Neuronal stem cell (in vitro differentiated cells): ENCODE measurements around the gene TIMM23.

ENCODE experiments used
- DNase-seq: peaks from one replicate; pipeline ENCODE4 v3.0.0-alpha.2; 2013; ENCODE audit warnings: low spot score
- H2AFZ ChIP-seq: one replicate; pipeline ENCODE4 v1.6.1; 2013; ENCODE audit warnings: mild to moderate bottlenecking, low read length, inconsistent platforms
- H2AK5ac ChIP-seq: 2 replicates; pipeline ENCODE4 v1.6.1; 2013; ENCODE audit warnings: low read depth, mild to moderate bottlenecking, inconsistent platforms, low read length, moderate library complexity, mixed read lengths
- H2BK120ac ChIP-seq: 2 replicates; pipeline ENCODE4 v1.6.1; 2013; ENCODE audit warnings: low read depth, mild to moderate bottlenecking, inconsistent platforms, low read length, moderate library complexity, mixed read lengths
- H2BK12ac ChIP-seq: one replicate; pipeline ENCODE4 v1.6.1; 2013; ENCODE audit warnings: low read length, inconsistent platforms
- H2BK15ac ChIP-seq: 2 replicates; pipeline ENCODE4 v1.6.1; 2013; ENCODE audit warnings: mild to moderate bottlenecking, low read length, inconsistent platforms, mixed read lengths
- H2BK5ac ChIP-seq: one replicate; pipeline ENCODE4 v1.6.1; 2013; ENCODE audit warnings: inconsistent platforms, mild to moderate bottlenecking, low read length, moderate library complexity
- H3K14ac ChIP-seq: one replicate; pipeline ENCODE4 v1.6.1; 2013; ENCODE audit warnings: low read length, inconsistent platforms
- H3K18ac ChIP-seq: 2 replicates; pipeline ENCODE4 v1.6.1; 2013; ENCODE audit warnings: low read length, inconsistent platforms
- H3K23ac ChIP-seq: 2 replicates; pipeline ENCODE4 v1.6.1; 2013; ENCODE audit warnings: low read depth, mild to moderate bottlenecking, mixed read lengths, low read length, inconsistent platforms; ENCODE audit not compliant: poor library complexity
- H3K27ac ChIP-seq: replicated peaks from 3 replicates; pipeline ENCODE4 v1.5.1; 2013; ENCODE audit warnings: low read length, inconsistent platforms
- H3K27me3 ChIP-seq, 3 experiments: 2 replicates each; pipeline ENCODE4 v1.6.1; 2013; ENCODE audit warnings: low read length in 3 of 3, mild to moderate bottlenecking in 2 of 3, inconsistent platforms in 1 of 3, low read depth in 1 of 3, mixed read lengths in 1 of 3, moderate library complexity in 1 of 3; ENCODE audit not compliant: control insufficient read depth in 3 of 3, insufficient read depth in 3 of 3
- H3K36me3 ChIP-seq, 2 donors: replicated peaks in 1 of 2; 2 replicates each; pipeline ENCODE4 v1.6.1; 2013; ENCODE audit warnings: low read length in 2 of 2; ENCODE audit not compliant: control insufficient read depth in 2 of 2, insufficient read depth in 2 of 2
- H3K4ac ChIP-seq: 2 replicates; pipeline ENCODE4 v1.6.1; 2013; ENCODE audit warnings: inconsistent platforms, mild to moderate bottlenecking, low read length, moderate library complexity
- H3K4me1 ChIP-seq, 2 donors: 1 replicate in 1 of 2; 2 replicates in 1 of 2; pipeline ENCODE4 v1.6.1; 2013; ENCODE audit warnings: low read length in 2 of 2, low read depth in 1 of 2; ENCODE audit not compliant: control insufficient read depth in 2 of 2, insufficient read depth in 1 of 2
- H3K4me2 ChIP-seq: one replicate; pipeline ENCODE4 v1.6.1; 2013; ENCODE audit warnings: mild to moderate bottlenecking, low read length, inconsistent platforms; ENCODE audit not compliant: insufficient read depth, poor library complexity, severe bottlenecking
- H3K4me3 ChIP-seq, 2 donors: 2 replicates each; pipeline ENCODE4 v1.5.1; 2013; ENCODE audit warnings: low read length in 2 of 2, mild to moderate bottlenecking in 2 of 2, inconsistent platforms in 1 of 2, moderate library complexity in 1 of 2
- H3K79me1 ChIP-seq: one replicate; pipeline ENCODE4 v1.6.1; 2013; ENCODE audit warnings: low read depth, mild to moderate bottlenecking, inconsistent platforms, low read length, moderate library complexity
- H3K9ac ChIP-seq: one replicate; pipeline ENCODE4 v1.6.1; 2013; ENCODE audit warnings: mild to moderate bottlenecking, low read depth, low read length, inconsistent platforms; ENCODE audit not compliant: poor library complexity
- H3K9me3 ChIP-seq, 2 donors: replicated peaks in 1 of 2; 2 replicates each; pipeline versions ENCODE3 to v1.6.1; 2013; ENCODE audit warnings: low read length in 2 of 2, mild to moderate bottlenecking in 2 of 2, inconsistent platforms in 1 of 2, low read depth in 1 of 2, mixed read lengths in 1 of 2, moderate library complexity in 1 of 2; ENCODE audit not compliant: control insufficient read depth in 2 of 2, insufficient read depth in 1 of 2
- H4K8ac ChIP-seq: one replicate; pipeline ENCODE4 v1.6.1; 2013; ENCODE audit warnings: low read depth, mild to moderate bottlenecking, inconsistent platforms, low read length, moderate library complexity
- H4K91ac ChIP-seq: one replicate; pipeline ENCODE4 v1.6.1; 2013; ENCODE audit warnings: low read length, low read depth, mild to moderate bottlenecking, inconsistent platforms; ENCODE audit not compliant: poor library complexity
- WGBS, 2 donors: extraction: QIAGEN DNeasy Blood & Tissue Kit; methylation state at CpG; one replicate each; pipeline ENCODE4 v1.1.7; 2013; ENCODE audit warnings: missing lambda C conversion rate in 2 of 2, mixed read lengths in 1 of 2; ENCODE audit not compliant: insufficient read length in 2 of 2, insufficient replicate concordance in 1 of 2; ENCODE audit errors: extremely low coverage in 2 of 2; 5-methylcytosine and 5-hydroxymethylcytosine counted together

Gene TIMM23

DNA sequence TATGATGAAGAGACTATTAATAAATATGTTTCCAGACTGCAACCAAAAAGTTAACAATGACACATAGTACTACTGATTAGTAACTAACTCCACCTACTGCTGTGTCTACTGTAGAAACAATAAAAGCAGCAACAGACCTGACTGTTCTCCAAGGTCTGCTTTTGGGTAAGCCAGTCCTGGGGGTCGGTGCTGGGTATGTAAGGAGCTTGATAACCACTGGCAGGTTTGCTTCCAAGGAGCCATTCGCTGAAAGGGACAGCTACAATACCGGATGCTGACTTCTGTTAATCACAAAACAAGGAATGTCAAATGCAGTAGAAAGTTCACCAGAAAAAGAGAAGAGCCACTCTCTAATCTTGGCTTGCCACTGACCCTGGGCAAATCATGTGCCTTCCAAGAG is 40.5 kb downstream of the TIMM23 start:
- no peak overlapping the region for H3K18ac ChIP-seq
- no peaks in the 10 kb centered on the region for H3K27me3 ChIP-seq
- no peak overlapping the region for H3K9ac ChIP-seq
- H3K4me2 ChIP-seq = no peak overlapping the region
- H2BK120ac ChIP-seq = no peak overlapping the region
- H3K4ac ChIP-seq = no peak overlapping the region
- H3K9me3 ChIP-seq = peaks cover 0 to 3% of the 10 kb centered on the region in 2 donors
- no peak overlapping the region for H3K27ac ChIP-seq
- H2AFZ ChIP-seq = no peak overlapping the region
- H3K14ac ChIP-seq = no peak overlapping the region
- no peak overlapping the region for H4K91ac ChIP-seq
- no peak overlapping the region for H2BK15ac ChIP-seq
- no peak overlapping the region for H3K4me3 ChIP-seq
- no peak overlapping the region for H2BK5ac ChIP-seq
- H3K23ac ChIP-seq = no peak overlapping the region
- no peaks in the 10 kb centered on the region for H3K4me1 ChIP-seq
- no peak overlapping the region for H2AK5ac ChIP-seq
- H3K36me3 ChIP-seq = peaks cover 11 to 92% of the 10 kb centered on the region in 2 donors
- no peak for DNase-seq
- no peak overlapping the region for H4K8ac ChIP-seq
- WGBS, 2 donors = no CpG with 5 or more reads among the region's 3 CpGs
- peaks cover 3% of the 10 kb centered on the region for H3K79me1 ChIP-seq
- H2BK12ac ChIP-seq = no peak overlapping the region

- no peak for DNase-seq
- H2AFZ ChIP-seq = no peak overlapping the region
- H3K4me2 ChIP-seq = no peak overlapping the region
- no peak overlapping the region for H2BK5ac ChIP-seq
- no peaks in the 10 kb centered on the region for H3K4me1 ChIP-seq
- H3K36me3 ChIP-seq = peaks cover 9 to 80% of the 10 kb centered on the region in 2 donors
- H3K4me3 ChIP-seq = no peak overlapping the region
- no peak overlapping the region for H4K91ac ChIP-seq
- peaks cover 3% of the 10 kb centered on the region for H3K79me1 ChIP-seq
- no peak overlapping the region for H3K4ac ChIP-seq
- no peak overlapping the region for H3K14ac ChIP-seq
- H3K9me3 ChIP-seq = no peaks in the 10 kb centered on the region
- no peak overlapping the region for H3K9ac ChIP-seq
- H2AK5ac ChIP-seq = no peak overlapping the region
- H2BK15ac ChIP-seq = no peak overlapping the region
- H3K18ac ChIP-seq = no peak overlapping the region
- no peak overlapping the region for H2BK12ac ChIP-seq
- no peak overlapping the region for H3K23ac ChIP-seq
- H2BK120ac ChIP-seq = no peak overlapping the region
- H4K8ac ChIP-seq = no peak overlapping the region
- H3K27ac ChIP-seq = no peak overlapping the region
- WGBS, 2 donors = no CpG with 5 or more reads among the region's 5 CpGs
- no peaks in the 10 kb centered on the region for H3K27me3 ChIP-seq
Observed at GRCh38 chr10:46014206-46014605, 41.9 kb downstream of the TIMM23 start.

- Histone ChIP-seq H3K27me3 (no peaks in the 10 kb centered on the region), H3K23ac (no peak overlapping the region), H2AFZ (no peak overlapping the region), H3K79me1 (peaks cover 3% of the 10 kb centered on the region), H3K4me3 (peak overlapping the region in 1 of 2 donors; percentile 30), H4K8ac (no peak overlapping the region), H3K4me2 (no peak overlapping the region), H3K14ac (no peak overlapping the region), H3K4me1 (no peaks in the 10 kb centered on the region), H3K4ac (no peak overlapping the region), H2BK15ac (no peak overlapping the region), H3K36me3 (peaks cover 9 to 75% of the 10 kb centered on the region in 2 donors), H3K18ac (no peak overlapping the region), H2BK12ac (no peak overlapping the region), H3K27ac (no peak overlapping the region), H3K9me3 (no peaks in the 10 kb centered on the region), H2BK5ac (no peak overlapping the region), H3K9ac (no peak overlapping the region), H2AK5ac (no peak overlapping the region), H2BK120ac (no peak overlapping the region), H4K91ac (no peak overlapping the region)
- no CpG with 5 or more reads among the region's 5 CpGs for WGBS, 2 donors
- DNase-seq = no peak
Observed at GRCh38 chr10:46014683-46015405, 42.6 kb downstream of the TIMM23 start.

- Histone ChIP-seq H3K23ac (no peak overlapping the region), H2BK5ac (no peak overlapping the region), H3K4me1 (no peaks in the 10 kb centered on the region), H3K27me3 (no peaks in the 10 kb centered on the region), H2BK15ac (no peak overlapping the region), H3K4me2 (no peak overlapping the region), H3K79me1 (peaks cover 3% of the 10 kb centered on the region), H3K4me3 (no peak overlapping the region), H2AFZ (no peak overlapping the region), H3K14ac (no peak overlapping the region), H3K36me3 (peaks cover 7 to 62% of the 10 kb centered on the region in 2 donors), H3K9ac (no peak overlapping the region), H2AK5ac (no peak overlapping the region), H2BK120ac (no peak overlapping the region), H3K27ac (no peak overlapping the region), H4K91ac (no peak overlapping the region), H3K18ac (no peak overlapping the region), H2BK12ac (no peak overlapping the region), H3K9me3 (no peaks in the 10 kb centered on the region), H3K4ac (no peak overlapping the region), H4K8ac (no peak overlapping the region)
- no peak for DNase-seq
- no CpG with 5 or more reads among the region's 5 CpGs for WGBS, 2 donors
Observed at GRCh38 chr10:46016190-46016589, 43.9 kb downstream of the TIMM23 start.
